ENCODE data around the gene DONSON. TPM values are rescaled to one million over a fixed set of nuclear protein-coding genes. Genes with fewer than 3 reads are reported as not detected.

Gene DONSON
- polyA plus RNA-seq, 2 of the 4 experiments (the other 2 are of a cell fraction) = 20.7 to 32.0 TPM

DNA sequence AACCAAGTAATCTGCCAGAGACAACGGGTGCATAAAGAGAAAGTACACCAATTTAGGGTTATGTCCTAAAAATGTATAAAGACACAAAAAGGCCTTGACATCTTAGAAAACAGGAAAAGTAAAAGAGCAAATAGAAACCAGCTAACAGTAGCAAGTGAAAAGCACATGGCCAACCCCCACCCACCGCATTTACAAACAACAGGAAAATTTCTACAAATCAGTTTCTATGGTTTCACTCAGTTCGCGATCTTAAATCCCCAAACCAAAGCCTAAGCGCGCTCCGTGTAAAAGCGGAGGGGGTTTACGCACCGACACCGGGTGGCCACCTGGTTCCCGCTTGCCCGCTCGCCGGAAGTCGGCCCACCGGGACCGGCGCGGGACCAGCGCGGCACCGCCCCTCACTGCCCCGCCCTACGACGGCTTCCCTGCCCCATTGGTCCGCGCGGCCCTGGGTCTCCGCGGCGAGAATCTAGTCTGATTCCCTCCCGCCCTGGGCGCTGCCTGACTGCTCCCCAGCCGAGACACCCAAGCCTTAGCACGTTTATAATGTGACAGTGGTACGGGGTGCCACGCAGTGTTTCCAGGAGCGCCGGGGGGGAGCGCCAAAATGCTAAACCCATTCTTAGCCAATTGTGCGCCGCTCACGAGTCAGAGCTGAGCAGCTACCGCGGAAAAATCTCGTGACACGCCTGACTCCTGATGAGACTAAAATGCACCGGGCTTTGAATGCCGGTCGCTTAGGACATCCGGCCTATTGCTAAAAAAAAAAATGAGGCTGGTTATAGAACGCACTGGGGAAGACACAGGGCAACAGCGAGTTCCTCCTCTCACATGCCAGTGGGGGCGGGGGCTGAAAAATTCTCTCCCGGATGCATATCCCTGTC lies 46.5 kb downstream of the DONSON start, which contains the start of gene GART (continued):
- TF ChIP-seq, protein P1, sequence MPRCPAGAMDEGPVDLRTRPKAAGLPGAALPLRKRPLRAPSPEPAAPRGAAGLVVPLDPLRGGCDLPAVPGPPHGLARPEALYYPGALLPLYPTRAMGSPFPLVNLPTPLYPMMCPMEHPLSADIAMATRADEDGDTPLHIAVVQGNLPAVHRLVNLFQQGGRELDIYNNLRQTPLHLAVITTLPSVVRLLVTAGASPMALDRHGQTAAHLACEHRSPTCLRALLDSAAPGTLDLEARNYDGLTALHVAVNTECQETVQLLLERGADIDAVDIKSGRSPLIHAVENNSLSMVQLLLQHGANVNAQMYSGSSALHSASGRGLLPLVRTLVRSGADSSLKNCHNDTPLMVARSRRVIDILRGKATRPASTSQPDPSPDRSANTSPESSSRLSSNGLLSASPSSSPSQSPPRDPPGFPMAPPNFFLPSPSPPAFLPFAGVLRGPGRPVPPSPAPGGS (IDR thresholded peaks at IDR 0.05) = peak; percentile 38; the same call in 1 of the 3 replicates
- TF ChIP-seq ZSCAN20 (CRISPR knock-in tag; IDR thresholded peaks at IDR 0.05) (no peak), POLR2A (IDR thresholded peaks at IDR 0.05; ENCODE audit: low read length) (peak; percentile 71), BHLHE40 (IDR thresholded peaks at IDR 0.05; ENCODE audit: low read depth, low read length) (no peak), MYC (IDR thresholded peaks at IDR 0.05; ENCODE audit: borderline replicate concordance, low read length) (peak; percentile 73), EP300 (IDR thresholded peaks at IDR 0.05) (no peak), HDAC2 (IDR thresholded peaks at IDR 0.05) (no peak), TFCP2L1 (CRISPR knock-in tag; IDR thresholded peaks at IDR 0.05) (0 out of 2 replicates have a peak, but pooled peaks have one; percentile 36)
- TF ChIP-seq, protein P2, sequence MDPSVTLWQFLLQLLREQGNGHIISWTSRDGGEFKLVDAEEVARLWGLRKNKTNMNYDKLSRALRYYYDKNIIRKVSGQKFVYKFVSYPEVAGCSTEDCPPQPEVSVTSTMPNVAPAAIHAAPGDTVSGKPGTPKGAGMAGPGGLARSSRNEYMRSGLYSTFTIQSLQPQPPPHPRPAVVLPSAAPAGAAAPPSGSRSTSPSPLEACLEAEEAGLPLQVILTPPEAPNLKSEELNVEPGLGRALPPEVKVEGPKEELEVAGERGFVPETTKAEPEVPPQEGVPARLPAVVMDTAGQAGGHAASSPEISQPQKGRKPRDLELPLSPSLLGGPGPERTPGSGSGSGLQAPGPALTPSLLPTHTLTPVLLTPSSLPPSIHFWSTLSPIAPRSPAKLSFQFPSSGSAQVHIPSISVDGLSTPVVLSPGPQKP (IDR thresholded peaks at IDR 0.05; ENCODE audit: low read depth, low read length) = no peak
- TF ChIP-seq, protein P3, sequence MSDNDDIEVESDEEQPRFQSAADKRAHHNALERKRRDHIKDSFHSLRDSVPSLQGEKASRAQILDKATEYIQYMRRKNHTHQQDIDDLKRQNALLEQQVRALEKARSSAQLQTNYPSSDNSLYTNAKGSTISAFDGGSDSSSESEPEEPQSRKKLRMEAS (IDR thresholded peaks at IDR 0.05) = peak; percentile 90
- TF ChIP-seq, protein P4, sequence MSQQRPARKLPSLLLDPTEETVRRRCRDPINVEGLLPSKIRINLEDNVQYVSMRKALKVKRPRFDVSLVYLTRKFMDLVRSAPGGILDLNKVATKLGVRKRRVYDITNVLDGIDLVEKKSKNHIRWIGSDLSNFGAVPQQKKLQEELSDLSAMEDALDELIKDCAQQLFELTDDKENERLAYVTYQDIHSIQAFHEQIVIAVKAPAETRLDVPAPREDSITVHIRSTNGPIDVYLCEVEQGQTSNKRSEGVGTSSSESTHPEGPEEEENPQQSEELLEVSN (IDR thresholded peaks at IDR 0.05; ENCODE audit: borderline replicate concordance, low read depth) = peak; percentile 63

DNA sequence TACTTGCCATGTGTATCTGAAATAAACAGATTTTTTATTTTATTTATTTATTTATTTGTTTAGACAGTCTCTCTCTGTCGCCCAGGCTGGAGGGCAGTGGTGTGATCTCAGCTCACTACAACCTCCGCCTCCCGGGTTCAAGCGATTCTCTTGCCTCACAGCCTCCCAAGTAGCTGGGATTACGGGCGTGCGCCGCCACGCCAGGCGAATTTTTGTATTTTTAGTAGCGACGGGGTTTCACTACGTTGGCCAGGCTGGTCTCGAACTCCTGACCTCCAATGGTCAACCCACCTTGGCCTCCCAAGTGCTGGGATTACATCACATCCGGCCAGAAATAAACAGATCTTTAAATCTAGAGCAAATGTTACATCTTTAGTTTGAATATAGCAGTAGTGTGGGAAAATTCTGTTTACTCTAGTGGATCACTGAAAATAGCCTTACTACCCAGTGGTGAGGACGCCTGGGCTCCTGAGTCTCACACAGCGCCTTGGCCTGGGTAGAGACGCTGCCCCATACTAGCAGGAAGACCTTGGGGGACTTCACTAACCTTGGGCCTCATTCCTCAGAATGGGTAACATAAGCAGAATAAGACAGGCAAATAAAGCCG lies 47.3 kb downstream of the DONSON start:
- ChIA-PET CTCF (interaction anchor here (0.7 to 0.9 kb wide), 2 partner anchors 17 to 50 kb away, joined by 3 read pairs; partner anchors contain the start of gene DNAJC28), POLR2A (interaction anchor here (0.6 to 1.1 kb wide), 2 partner anchors 37 to 48 kb away, joined by 3 to 8 read pairs; partner anchors contain the start of gene DONSON)
- Histone ChIP-seq H3K27ac (peak overlapping the region; percentile 97 to 98), H3K4me1 (peaks cover 22% of the 10 kb centered on the region), H3K4me2 (peak overlapping the region; percentile 90), H3K4me3 (peak overlapping the region; percentile 79), H3K9me3 (no peaks in the 10 kb centered on the region)
- WGBS (ENCODE audit: missing lambda C conversion rate) = 5% methylated on average over 19 of the region's 19 CpGs
- no peak for FAIRE-seq
- TF ChIP-seq FOSB (CRISPR knock-in tag; IDR thresholded peaks at IDR 0.05) = no peak
- TF ChIP-seq ESRRA (IDR thresholded peaks at IDR 0.05; ENCODE audit: borderline replicate concordance, low read length) = 0 out of 2 replicates have a peak, but pooled peaks have one; percentile 11
- ATAC-seq = no peak
- DNase-seq (ENCODE audit: low read depth in 1 of 2, low spot score in 1 of 2) = peak in 1 of 2 experiments; percentile 40

DNA sequence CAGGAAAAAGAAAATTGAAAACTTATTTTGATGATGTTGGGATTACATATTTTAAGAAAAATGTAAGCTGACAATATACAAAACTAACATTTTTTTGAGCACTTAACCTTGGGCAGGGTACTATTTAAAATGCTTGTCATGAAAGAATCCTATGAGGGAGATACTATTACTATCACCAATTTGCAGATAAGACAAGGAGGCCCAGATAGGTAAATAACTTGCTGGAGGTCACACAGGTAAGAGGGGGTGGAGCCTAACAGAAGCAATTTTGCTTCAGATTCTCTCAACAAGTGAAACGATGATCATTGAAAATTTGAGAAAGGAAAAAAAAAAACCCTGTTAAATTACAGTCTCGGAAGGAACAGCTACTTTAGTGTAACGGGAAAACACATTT lies 47.8 kb downstream of the DONSON start:
- no peak for DNase-seq (ENCODE audit: low read depth in 1 of 2, low spot score in 1 of 2)
- TF ChIP-seq, protein P5, sequence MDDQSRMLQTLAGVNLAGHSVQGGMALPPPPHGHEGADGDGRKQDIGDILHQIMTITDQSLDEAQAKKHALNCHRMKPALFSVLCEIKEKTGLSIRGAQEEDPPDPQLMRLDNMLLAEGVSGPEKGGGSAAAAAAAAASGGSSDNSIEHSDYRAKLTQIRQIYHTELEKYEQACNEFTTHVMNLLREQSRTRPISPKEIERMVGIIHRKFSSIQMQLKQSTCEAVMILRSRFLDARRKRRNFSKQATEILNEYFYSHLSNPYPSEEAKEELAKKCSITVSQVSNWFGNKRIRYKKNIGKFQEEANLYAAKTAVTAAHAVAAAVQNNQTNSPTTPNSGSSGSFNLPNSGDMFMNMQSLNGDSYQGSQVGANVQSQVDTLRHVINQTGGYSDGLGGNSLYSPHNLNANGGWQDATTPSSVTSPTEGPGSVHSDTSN (IDR thresholded peaks at IDR 0.05) = no peak
- TF ChIP-seq RARB (CRISPR knock-in tag; IDR thresholded peaks at IDR 0.05) = no peak
- TF ChIP-seq SREBF2 (IDR thresholded peaks at IDR 0.05) = no peak
- Histone ChIP-seq H3K9me3 (no peaks in the 10 kb centered on the region), H3K4me2 (peak overlapping the region; percentile 90), H3K27ac (peak overlapping the region; percentile 97 to 98), H3K4me3 (peak overlapping the region; percentile 79), H3K4me1 (peaks cover 21% of the 10 kb centered on the region)
- POLR2A ChIA-PET = no interaction called here
- no peak for ATAC-seq
- CTCF ChIA-PET = interaction anchor here (0.7 to 0.9 kb wide), 2 partner anchors 16 to 49 kb away, joined by 3 read pairs; partner anchors contain the start of gene DNAJC28
- FAIRE-seq = no peak
- WGBS (ENCODE audit: missing lambda C conversion rate) = 32% methylated on average over 3 of the region's 3 CpGs
